ENCODE results near the gene PASK. TPM values are rescaled to one million over a fixed set of nuclear protein-coding genes. Genes with fewer than 3 reads are reported as not detected.

Gene PASK
- total RNA-seq, 2 experiments from 2014 or later = 26.8 to 84.3 TPM

DNA sequence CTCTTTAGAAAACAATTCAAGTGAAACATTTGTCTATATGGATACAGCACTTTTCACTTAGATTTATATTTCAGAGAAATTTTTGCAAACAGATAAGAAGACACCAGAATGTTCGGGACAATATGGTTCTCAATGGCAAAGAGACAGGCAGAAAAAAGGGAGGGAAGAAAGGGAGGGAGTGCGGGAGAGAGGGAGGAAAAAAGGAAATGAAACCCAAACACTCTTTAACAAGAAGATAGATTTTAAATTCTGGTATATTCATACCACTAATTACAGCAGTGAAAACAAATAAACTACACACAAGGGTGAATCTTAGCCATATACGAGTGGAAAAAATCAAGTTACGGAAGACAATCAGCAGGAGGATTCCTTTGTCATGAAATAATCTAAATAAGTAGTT, 3.0 kb downstream of the PASK start:
- TF ChIP-seq, protein P1, sequence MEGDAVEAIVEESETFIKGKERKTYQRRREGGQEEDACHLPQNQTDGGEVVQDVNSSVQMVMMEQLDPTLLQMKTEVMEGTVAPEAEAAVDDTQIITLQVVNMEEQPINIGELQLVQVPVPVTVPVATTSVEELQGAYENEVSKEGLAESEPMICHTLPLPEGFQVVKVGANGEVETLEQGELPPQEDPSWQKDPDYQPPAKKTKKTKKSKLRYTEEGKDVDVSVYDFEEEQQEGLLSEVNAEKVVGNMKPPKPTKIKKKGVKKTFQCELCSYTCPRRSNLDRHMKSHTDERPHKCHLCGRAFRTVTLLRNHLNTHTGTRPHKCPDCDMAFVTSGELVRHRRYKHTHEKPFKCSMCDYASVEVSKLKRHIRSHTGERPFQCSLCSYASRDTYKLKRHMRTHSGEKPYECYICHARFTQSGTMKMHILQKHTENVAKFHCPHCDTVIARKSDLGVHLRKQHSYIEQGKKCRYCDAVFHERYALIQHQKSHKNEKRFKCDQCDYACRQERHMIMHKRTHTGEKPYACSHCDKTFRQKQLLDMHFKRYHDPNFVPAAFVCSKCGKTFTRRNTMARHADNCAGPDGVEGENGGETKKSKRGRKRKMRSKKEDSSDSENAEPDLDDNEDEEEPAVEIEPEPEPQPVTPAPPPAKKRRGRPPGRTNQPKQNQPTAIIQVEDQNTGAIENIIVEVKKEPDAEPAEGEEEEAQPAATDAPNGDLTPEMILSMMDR (conservative IDR thresholded peaks at IDR 0.05; ENCODE audit: low read length) = no peak
- no peak for TF ChIP-seq EZH2phosphoT487 (IDR thresholded peaks at IDR 0.05; ENCODE audit: borderline replicate concordance, low read depth, low read length)
- intact Hi-C loops (cut with micrococcal nuclease; ENCODE audit: unreplicated experiment) = loop anchor here (10.0 kb wide), 1 partner anchor 739 kb away; no protein-coding TSS in a partner anchor
- Histone ChIP-seq H3K9me2 (ENCODE audit: insufficient read depth, low read length) (no peaks in the 10 kb centered on the region), H3K27ac (ENCODE audit: low read depth, low read length, poor library complexity, severe bottlenecking) (no peak overlapping the region), H3K4me1 (ENCODE audit: insufficient read depth, low read length, poor library complexity, severe bottlenecking) (peaks cover 28% of the 10 kb centered on the region), H3K4me3 (ENCODE audit: low read depth, low read length, poor library complexity, severe bottlenecking) (no peak overlapping the region), H3K79me2 (ENCODE audit: insufficient read depth, low read depth, low read length) (peaks cover 31% of the 10 kb centered on the region; the same call in 1 of the 2 replicates), H3K4me2 (ENCODE audit: low read length) (peak overlapping the region; percentile 52; the same call in 1 of the 2 replicates), H2AFZ (ENCODE audit: low read length) (no peak overlapping the region), H3K9me3 (ENCODE audit: low read length) (no peaks in the 10 kb centered on the region), H4K20me1 (ENCODE audit: insufficient read depth, low read length) (peaks cover 9% of the 10 kb centered on the region), H3K36me3 (ENCODE audit: insufficient read depth, low read length) (peaks cover 20% of the 10 kb centered on the region; the same call in 1 of the 2 replicates)
- no TSS peak for BruUV-seq (replicated peaks)
- ChIA-PET POLR2A (interaction anchor here (0.6 kb wide), 1 partner anchor 172 kb away, joined by 3 read pairs; no protein-coding TSS in a partner anchor), CTCF (ENCODE audit: unreplicated experiment) (no interaction called here)
- no peak for DNase-seq (ENCODE audit: low spot score)

DNA sequence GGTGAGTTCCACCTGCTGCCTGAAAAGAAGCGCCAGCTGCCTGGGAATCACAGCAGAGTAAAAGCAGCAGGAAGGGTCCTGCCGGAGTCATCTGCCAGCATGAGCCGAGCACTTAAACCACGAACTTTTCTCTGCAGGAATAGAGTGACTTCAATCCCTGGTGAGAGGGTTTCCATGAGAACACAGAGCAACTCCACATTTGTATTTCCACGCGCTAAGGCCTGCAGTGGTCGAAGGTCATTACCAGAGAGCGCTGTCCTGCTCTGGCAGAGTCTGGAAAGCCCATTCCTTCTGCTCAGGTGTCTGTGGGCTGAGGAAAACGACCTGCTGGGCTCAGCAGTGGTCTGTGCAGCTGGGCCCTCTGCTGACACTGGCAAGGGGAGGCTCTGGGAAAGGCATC, 6.7 kb downstream of the PASK start:
- Histone ChIP-seq H3K9me2 (ENCODE audit: insufficient read depth, low read length) (no peaks in the 10 kb centered on the region), H3K79me2 (ENCODE audit: insufficient read depth, low read depth, low read length) (peaks cover 17% of the 10 kb centered on the region; the same call in 1 of the 2 replicates), H3K36me3 (ENCODE audit: insufficient read depth, low read length) (peaks cover 51% of the 10 kb centered on the region), H3K4me2 (ENCODE audit: low read length) (no peak overlapping the region), H3K4me1 (ENCODE audit: insufficient read depth, low read length, poor library complexity, severe bottlenecking) (peaks cover 13% of the 10 kb centered on the region), H3K9me3 (ENCODE audit: low read length) (no peaks in the 10 kb centered on the region), H3K4me3 (ENCODE audit: low read depth, low read length, poor library complexity, severe bottlenecking) (no peak overlapping the region), H2AFZ (ENCODE audit: low read length) (no peak overlapping the region), H3K27ac (ENCODE audit: low read depth, low read length, poor library complexity, severe bottlenecking) (no peak overlapping the region), H4K20me1 (ENCODE audit: insufficient read depth, low read length) (peaks cover 5% of the 10 kb centered on the region; the same call in 1 of the 2 replicates)
- intact Hi-C loops (cut with micrococcal nuclease; ENCODE audit: unreplicated experiment) = loop anchor here (10.0 kb wide), 1 partner anchor 742 kb away; no protein-coding TSS in a partner anchor
- DNase-seq (ENCODE audit: low spot score) = no peak
- no TSS peak for BruUV-seq (replicated peaks)
- TF ChIP-seq, protein P1 (conservative IDR thresholded peaks at IDR 0.05; ENCODE audit: low read length) = no peak
- no peak for TF ChIP-seq EZH2phosphoT487 (IDR thresholded peaks at IDR 0.05; ENCODE audit: borderline replicate concordance, low read depth, low read length)
- POLR2A ChIA-PET = interaction anchor here (0.5 to 0.7 kb wide), 2 partner anchors 11 to 66 kb away, joined by 3 read pairs; no protein-coding TSS in a partner anchor
- CTCF ChIA-PET (ENCODE audit: unreplicated experiment) = interaction anchor here (0.7 kb wide), 1 partner anchor 37 kb away, joined by 3 read pairs; no protein-coding TSS in a partner anchor

DNA sequence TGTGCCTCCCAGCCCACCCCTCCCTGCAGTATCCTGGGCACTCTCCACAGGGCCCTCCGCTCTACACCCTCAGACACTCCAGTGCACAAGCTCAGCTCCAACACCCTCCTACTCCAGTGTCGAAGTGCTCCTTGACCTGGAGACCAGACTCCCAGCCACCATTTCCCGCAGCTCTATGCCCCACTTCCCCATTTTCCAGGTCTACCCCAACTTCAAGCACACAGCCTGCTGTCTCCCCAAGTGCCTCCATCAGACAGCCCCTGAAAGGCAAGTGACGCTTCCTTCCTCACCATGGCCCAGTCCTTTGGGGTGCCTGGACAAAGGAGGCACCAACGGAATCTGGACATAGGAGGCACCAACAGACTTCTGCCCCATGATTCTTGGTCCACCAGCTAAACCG, 7.2 kb downstream of the PASK start:
- H3K4me2 ChIP-seq (ENCODE audit: low read length) = no peak overlapping the region
- TF ChIP-seq, protein P1 (conservative IDR thresholded peaks at IDR 0.05; ENCODE audit: low read length) = no peak
- no peak for TF ChIP-seq EZH2phosphoT487 (IDR thresholded peaks at IDR 0.05; ENCODE audit: borderline replicate concordance, low read depth, low read length)
- peaks cover 3% of the 10 kb centered on the region; the same call in 1 of the 2 replicates for H4K20me1 ChIP-seq (ENCODE audit: insufficient read depth, low read length)
- H3K4me1 ChIP-seq (ENCODE audit: insufficient read depth, low read length, poor library complexity, severe bottlenecking) = peaks cover 10% of the 10 kb centered on the region
- ChIA-PET POLR2A (interaction anchor here (0.6 to 0.7 kb wide), 2 partner anchors 10 to 103 kb away, joined by 3 read pairs; no protein-coding TSS in a partner anchor), CTCF (ENCODE audit: unreplicated experiment) (no interaction called here)
- H3K79me2 ChIP-seq (ENCODE audit: insufficient read depth, low read depth, low read length) = peaks cover 11% of the 10 kb centered on the region; the same call in 1 of the 2 replicates
- intact Hi-C loops (cut with micrococcal nuclease; ENCODE audit: unreplicated experiment) = loop anchor here (10.0 kb wide), 1 partner anchor 743 kb away; no protein-coding TSS in a partner anchor
- H3K27ac ChIP-seq (ENCODE audit: low read depth, low read length, poor library complexity, severe bottlenecking) = no peak overlapping the region
- no TSS peak for BruUV-seq (replicated peaks)
- H3K36me3 ChIP-seq (ENCODE audit: insufficient read depth, low read length) = peaks cover 51% of the 10 kb centered on the region
- H3K4me3 ChIP-seq (ENCODE audit: low read depth, low read length, poor library complexity, severe bottlenecking) = no peak overlapping the region
- no peaks in the 10 kb centered on the region for H3K9me2 ChIP-seq (ENCODE audit: insufficient read depth, low read length)
- no peak for DNase-seq (ENCODE audit: low spot score)
- no peak overlapping the region for H2AFZ ChIP-seq (ENCODE audit: low read length)
- no peaks in the 10 kb centered on the region for H3K9me3 ChIP-seq (ENCODE audit: low read length)
